PC-3 (cell line): ENCODE data around the gene SELENOW. TPM values are rescaled to one million over a fixed set of nuclear protein-coding genes. Genes with fewer than 3 reads are reported as not detected.
A peak's percentile ranks its signal among the peaks of the same experiment; 100 is the strongest.
"Not testable (repeated sequence)": the region's sequence is repeated elsewhere in the genome, so short reads cannot be mapped to it uniquely, and the experiment has no call there.

Experiments
- ATAC-seq: fragments of 200-7000 bp; cut with Tn5 transposase; 2 replicates; pipeline ENCODE4 v1.9.1; 2020; ENCODE audit warnings: mild to moderate bottlenecking, moderate library complexity
- BruUV-seq: library from RNA; stranded (reverse); fragments of 400-500 nt; replicated peaks from 2 replicates; lab custom pipeline; 2021; lab: Mats Ljungman, UMichigan
- CTCF ChIA-PET: fragments of 300-600 bp; sonication (Branson Sonifier 250); formaldehyde crosslinking; loops from one replicate; lab custom pipeline; 2022; ENCODE audit warnings: antibody characterized with exemption; lab: Charles Lee
- POLR2A ChIA-PET: fragments of 300-600 bp; sonication (Branson Sonifier 250); formaldehyde crosslinking; loops from one replicate; lab custom pipeline; 2022; ENCODE audit warnings: antibody characterized with exemption; ENCODE audit not compliant: unreplicated experiment; lab: Charles Lee
- DNase-seq: peaks from one replicate; pipeline ENCODE4 v3.0.0-alpha.2; 2015
- H2AFZ ChIP-seq: fragments of 300-600 bp; sonication (generic); 2 replicates; pipeline ENCODE4 v1.6.0; 2016; ENCODE audit warnings: antibody characterized with exemption, low read length
- H3F3A ChIP-seq: fragments of 300-600 bp; sonication (generic); one replicate; pipeline ENCODE4 v1.6.0; 2017; ENCODE audit warnings: antibody characterized with exemption, low read length, control low read depth, mild to moderate bottlenecking; ENCODE audit not compliant: unreplicated experiment
- H3K27ac ChIP-seq: fragments of 300-600 bp; sonication (generic); 2 replicates; pipeline ENCODE4 v1.5.1; 2016; ENCODE audit warnings: mild to moderate bottlenecking, low read length
- H3K27me3 ChIP-seq: fragments of 300-600 bp; sonication (generic); 2 replicates; pipeline ENCODE4 v1.6.1; 2016; ENCODE audit warnings: low read length, mixed read lengths
- H3K36me3 ChIP-seq: fragments of 300-600 bp; sonication (generic); 2 replicates; pipeline ENCODE4 v1.6.1; 2016; ENCODE audit warnings: low read depth, mixed run types, low read length, mixed read lengths
- H3K4me1 ChIP-seq: fragments of 300-600 bp; sonication (generic); 2 replicates; pipeline ENCODE4 v1.5.1; 2016; ENCODE audit warnings: low read length; ENCODE audit not compliant: insufficient read depth
- H3K4me2 ChIP-seq: fragments of 300-600 bp; sonication (generic); 2 replicates; pipeline ENCODE4 v1.6.0; 2016; ENCODE audit warnings: low read length
- H3K4me3 ChIP-seq: fragments of 300-600 bp; sonication (generic); 2 replicates; pipeline ENCODE4 v1.5.1; 2016; ENCODE audit warnings: mild to moderate bottlenecking, low read length, mixed read lengths
- H3K79me2 ChIP-seq: fragments of 300-600 bp; sonication (generic); 2 replicates; pipeline ENCODE4 v1.6.1; 2017; ENCODE audit warnings: low read length, mixed read lengths
- H3K9ac ChIP-seq: fragments of 300-600 bp; sonication (generic); 2 replicates; pipeline ENCODE4 v1.6.0; 2016; ENCODE audit warnings: mild to moderate bottlenecking, low read length
- H3K9me2 ChIP-seq: fragments of 300-600 bp; sonication (generic); replicated peaks from 2 replicates; pipeline ENCODE4 v1.6.1; 2016; ENCODE audit warnings: mixed run types, low read length, mixed read lengths
- H3K9me3 ChIP-seq: fragments of 300-600 bp; sonication (generic); 2 replicates; pipeline ENCODE4 v1.6.1; 2016; ENCODE audit warnings: low read length, mixed read lengths
- H4K20me1 ChIP-seq: fragments of 300-600 bp; sonication (generic); 2 replicates; pipeline ENCODE4 v1.6.1; 2016; ENCODE audit warnings: low read length, mixed read lengths
- CTCF ChIP-seq: fragments of 300-600 bp; sonication (generic); conservative IDR thresholded peaks from 2 replicates; pipeline ENCODE4 v1.5.1; 2017; ENCODE audit warnings: antibody characterized with exemption, low read depth, mild to moderate bottlenecking, low read length
- EZH2 ChIP-seq: fragments of 300-600 bp; sonication (generic); IDR thresholded peaks from one replicate; pipeline ENCODE4 v1.6.1; 2017; ENCODE audit warnings: antibody characterized with exemption, mild to moderate bottlenecking, low read length; ENCODE audit not compliant: unreplicated experiment
- EZH2phosphoT487 ChIP-seq: fragments of 300-600 bp; sonication (generic); IDR thresholded peaks from 2 replicates; pipeline ENCODE4 v1.6.1; 2018; ENCODE audit warnings: mild to moderate bottlenecking, antibody characterized with exemption, low read length, borderline replicate concordance
- intact Hi-C: fragments of 100-400 bp; cut with micrococcal nuclease; formaldehyde crosslinking; loops from 2 replicates; pipeline ENCODE4 v1.9.0; 2023
- total RNA-seq: library from RNA; depleted of rRNA; stranded (reverse); fragments of >200 nt; gene quantifications from 2 replicates; pipeline ENCODE4 v1.2.3, GENCODE V29; 2014

Gene SELENOW
- total RNA-seq, 1 experiment from 2014 or later = 278 TPM

GRCh38 chr19:47786566-47786965 is 8.1 kb downstream of the SELENOW start:
- Histone ChIP-seq H3K36me3 (peaks cover 3% of the 10 kb centered on the region), H4K20me1 (no peaks in the 10 kb centered on the region), H3K4me3 (no peak overlapping the region), H3K4me1 (peaks cover 6% of the 10 kb centered on the region; the same call in 1 of the 2 replicates), H3K9me2 (no peaks in the 10 kb centered on the region), H3K9ac (no peak overlapping the region), H2AFZ (no peak overlapping the region), H3K79me2 (no peaks in the 10 kb centered on the region), H3K27ac (no peak overlapping the region), H3K4me2 (no peak overlapping the region), H3K9me3 (no peaks in the 10 kb centered on the region), H3K27me3 (no peaks in the 10 kb centered on the region), H3F3A (no peaks in the 10 kb centered on the region)
- DNase-seq = no peak
- intact Hi-C loops = no loop called here
- BruUV-seq = no TSS peak
- TF ChIP-seq EZH2 (no peak), CTCF (no peak), EZH2phosphoT487 (no peak)
- no peak for ATAC-seq
- CTCF ChIA-PET = no interaction called here
- POLR2A ChIA-PET = no interaction called here

GRCh38 chr19:47787307-47787706 is 8.8 kb downstream of the SELENOW start:
- DNase-seq, CTCF ChIA-PET, H3K4me3 ChIP-seq, H3F3A ChIP-seq, H3K9me3 ChIP-seq, BruUV-seq, H3K27ac ChIP-seq, H3K4me1 ChIP-seq, H3K36me3 ChIP-seq, ATAC-seq, H4K20me1 ChIP-seq, H3K9ac ChIP-seq, H3K79me2 ChIP-seq, H3K27me3 ChIP-seq, H3K9me2 ChIP-seq, H2AFZ ChIP-seq, POLR2A ChIA-PET, H3K4me2 ChIP-seq, intact Hi-C loops: not testable (repeated sequence)

GRCh38 chr19:47789811-47790210 is 11.3 kb downstream of the SELENOW start:
- H3K27me3 ChIP-seq, BruUV-seq, H2AFZ ChIP-seq, H4K20me1 ChIP-seq, intact Hi-C loops, H3K79me2 ChIP-seq, H3K9me2 ChIP-seq, H3K4me2 ChIP-seq, H3K4me3 ChIP-seq, H3K4me1 ChIP-seq, H3K9me3 ChIP-seq, H3K36me3 ChIP-seq, H3K9ac ChIP-seq, POLR2A ChIA-PET, H3K27ac ChIP-seq, H3F3A ChIP-seq: not testable (repeated sequence)
- DNase-seq = peak; percentile 21
- ATAC-seq = peak; percentile 60
- CTCF ChIA-PET = interaction anchor here (0.6 kb wide), 1 partner anchor 21 kb away, joined by 4 read pairs; no protein-coding TSS in a partner anchor

- ChIA-PET CTCF (no interaction called here), POLR2A (interaction anchor here (0.6 kb wide), 1 partner anchor 126 kb away, joined by 4 read pairs; no protein-coding TSS in a partner anchor)
- no TSS peak for BruUV-seq
- Histone ChIP-seq H3K9me3 (no peaks in the 10 kb centered on the region), H3K27ac (no peak overlapping the region), H3K36me3 (no peaks in the 10 kb centered on the region), H3K9ac (no peak overlapping the region), H3K4me1 (peaks cover 6% of the 10 kb centered on the region; the same call in 1 of the 2 replicates), H3K4me2 (no peak overlapping the region), H3K27me3 (no peaks in the 10 kb centered on the region), H3K9me2 (no peaks in the 10 kb centered on the region), H3K4me3 (no peak overlapping the region), H3F3A (no peaks in the 10 kb centered on the region), H4K20me1 (no peaks in the 10 kb centered on the region), H3K79me2 (no peaks in the 10 kb centered on the region), H2AFZ (no peak overlapping the region)
- peak; percentile 84 for ATAC-seq
- intact Hi-C loops = no loop called here
- TF ChIP-seq CTCF = peak; percentile 85
- TF ChIP-seq EZH2phosphoT487 = no peak
- DNase-seq = peak; percentile 69
Measured at GRCh38 chr19:47790398-47790814, 11.9 kb downstream of the SELENOW start.
